Left forelimb (tissue), 1 donor: ENCODE data around the gene CADPS2.
"Not testable (repeated sequence)": the region's sequence is repeated elsewhere in the genome, so short reads cannot be mapped to it uniquely, and the experiment has no call there.

ENCODE experiments used
- DNase-seq: peaks from one replicate; pipeline ENCODE4 v3.0.0-alpha.2; 2018; ENCODE audit warnings: low spot score

CADPS2 gene

GRCh38 chr7:122291189-122291588 is 595.1 kb downstream of the CADPS2 start:
- no peak for DNase-seq

- DNase-seq = no peak
Measured at GRCh38 chr7:122290476-122290875, 595.8 kb downstream of the CADPS2 start.

- DNase-seq = no peak
Measured at GRCh38 chr7:122289426-122289825, 596.8 kb downstream of the CADPS2 start.

- not testable (repeated sequence) for DNase-seq
Measured at GRCh38 chr7:122284608-122285007, 601.7 kb downstream of the CADPS2 start.

GRCh38 chr7:122273117-122273516 is 613.1 kb downstream of the CADPS2 start:
- no peak for DNase-seq

GRCh38 chr7:122269241-122269640 is 617.0 kb downstream of the CADPS2 start:
- no peak for DNase-seq
